Right renal pelvis (tissue), 4 donors: ENCODE data around the gene NDUFV1. TPM values are rescaled to one million over a fixed set of nuclear protein-coding genes. Genes with fewer than 3 reads are reported as not detected.
"Not testable (repeated sequence)": the region's sequence is repeated elsewhere in the genome, so short reads cannot be mapped to it uniquely, and the experiment has no call there.

ENCODE experiments used
- DNase-seq, 4 donors: peaks; one replicate each; pipeline ENCODE4 v3.0.0-alpha.2; 2013; ENCODE audit warnings: low read depth in 4 of 4, low spot score in 3 of 4, missing footprints in 1 of 4
- polyA plus RNA-seq, 4 donors: library from polyadenylated mRNA; unstranded; fragments of 120-200 nt; gene quantifications; one replicate each; pipeline ENCODE4 v1.2.1, GENCODE V29; 2013; ENCODE audit not compliant: insufficient read length in 4 of 4

The NDUFV1 gene
- polyA plus RNA-seq = 100 to 1,000 TPM; 168 to 207 (median 184) TPM

GRCh38 chr11:67606492-67607295 lies at the start of gene NDUFV1:
Gene NDUFV1, plus strand, starts transcription at chr11:67606936. Its CDS starts 69 bp downstream, at chr11:67607005.
- DNase-seq = peak; percentile 93 to 96 (median 94)

- no peak for DNase-seq
Observed at GRCh38 chr11:67558084-67558772, 48.5 kb upstream of the NDUFV1 start.

- DNase-seq = no peak
Observed at GRCh38 chr11:67561971-67562619, 44.6 kb upstream of the NDUFV1 start.

GRCh38 chr11:67562963-67563704 lies 43.6 kb upstream of the NDUFV1 start:
- DNase-seq = no peak

GRCh38 chr11:67563705-67564114 lies 43.0 kb upstream of the NDUFV1 start:
- DNase-seq = not testable (repeated sequence)

GRCh38 chr11:67564230-67564629 lies 42.5 kb upstream of the NDUFV1 start:
- no peak for DNase-seq

GRCh38 chr11:67571443-67571842 lies 35.3 kb upstream of the NDUFV1 start:
- no peak for DNase-seq

- no peak for DNase-seq
Observed at GRCh38 chr11:67572305-67572704, 34.4 kb upstream of the NDUFV1 start.

GRCh38 chr11:67572747-67573419 lies 33.9 kb upstream of the NDUFV1 start:
- no peak for DNase-seq

GRCh38 chr11:67574938-67575337 lies 31.8 kb upstream of the NDUFV1 start:
- no peak for DNase-seq

- DNase-seq = no peak
Observed at GRCh38 chr11:67576735-67577475, 29.8 kb upstream of the NDUFV1 start.

GRCh38 chr11:67577951-67578350 lies 28.8 kb upstream of the NDUFV1 start:
- DNase-seq = no peak

- DNase-seq = no peak
Observed at GRCh38 chr11:67581469-67581868, 25.3 kb upstream of the NDUFV1 start.

- DNase-seq = no peak
Observed at GRCh38 chr11:67582011-67582410, 24.7 kb upstream of the NDUFV1 start.

GRCh38 chr11:67583247-67584204 lies 23.2 kb upstream of the NDUFV1 start, which contains the start of gene GSTP1:
Gene GSTP1, plus strand, starts transcription at chr11:67583812. Its CDS starts 32 bp downstream, at chr11:67583844.
- peak; percentile 83 to 91 (median 86) for DNase-seq

GRCh38 chr11:67584205-67584880 lies 22.4 kb upstream of the NDUFV1 start:
- DNase-seq = no peak
